Heart left ventricle (tissue), 16 donors: ENCODE results near the gene SHC3. TPM values are rescaled to one million over a fixed set of nuclear protein-coding genes. Genes with fewer than 3 reads are reported as not detected.
"Not testable (repeated sequence)": the region's sequence is repeated elsewhere in the genome, so short reads cannot be mapped to it uniquely, and the experiment has no call there.

Source experiments
- ATAC-seq, 4 donors: fragments of 200-7000 bp; cut with Tn5 transposase; one replicate each; pipeline ENCODE4 v1.9.1; 2020 to 2022; ENCODE audit warnings: moderate library complexity in 4 of 4, mild to moderate bottlenecking in 3 of 4, moderate number of reproducible peaks in 1 of 4
- DNase-seq, 5 donors: peaks; one replicate each; pipeline ENCODE4 v3.0.0-alpha.2; 2020
- H3K27ac ChIP-seq, 12 donors: fragments of 200-600 bp; sonication (generic) in 4 of 12; one replicate each; pipeline versions ENCODE4 v1.5.0 to v1.8.0; 2016 to 2022; ENCODE audit warnings: mild to moderate bottlenecking in 2 of 12
- H3K27me3 ChIP-seq, 9 donors: fragments of 200-600 bp; sonication (generic) in 2 of 9; one replicate each; pipeline versions ENCODE4 v1.5.1 to v1.8.0; 2016 to 2022; ENCODE audit warnings: mild to moderate bottlenecking in 3 of 9
- H3K36me3 ChIP-seq, 9 donors: fragments of 200-600 bp; sonication (generic) in 2 of 9; one replicate each; pipeline versions ENCODE4 v1.5.0 to v1.8.0; 2018 to 2022; ENCODE audit warnings: mild to moderate bottlenecking in 2 of 9
- H3K4me1 ChIP-seq, 12 donors: fragments of 200-600 bp; sonication (generic) in 4 of 12; one replicate each; pipeline versions ENCODE4 v1.5.0 to v1.8.0; 2016 to 2022; ENCODE audit warnings: mild to moderate bottlenecking in 3 of 12
- H3K4me3 ChIP-seq, 12 donors: fragments of 200-600 bp; sonication (generic) in 4 of 12; one replicate each; pipeline versions ENCODE4 v1.5.0 to v1.8.0; 2017 to 2022; ENCODE audit warnings: mild to moderate bottlenecking in 9 of 12, moderate library complexity in 4 of 12
- H3K9me3 ChIP-seq, 12 donors: fragments of 200-600 bp; sonication (generic) in 4 of 12; one replicate each; pipeline versions ENCODE4 v1.5.0 to v1.8.0; 2016 to 2022; ENCODE audit warnings: mild to moderate bottlenecking in 1 of 12
- POLR2A ChIP-seq, 2 donors: fragments of 450-650 bp; IDR thresholded peaks; one replicate each; pipeline ENCODE4 v1.6.1; 2017; ENCODE audit warnings: antibody characterized with exemption in 2 of 2, mild to moderate bottlenecking in 2 of 2, moderate library complexity in 2 of 2
- WGBS, 4 donors: extraction: QIAGEN DNeasy Blood & Tissue Kit in 2 of 4; methylation state at CpG; one replicate each; pipeline versions ENCODE4 v1.1.5 to v1.1.7; 2013 to 2018; 5-methylcytosine and 5-hydroxymethylcytosine counted together
- intact Hi-C, 10 donors: fragments of 100-400 bp; cut with DNase I; formaldehyde crosslinking; loops; one replicate each; pipeline versions ENCODE4 v1.11.1 to v1.14.2; 2022
- polyA plus RNA-seq, 2 donors: library from polyadenylated mRNA; stranded (reverse); fragments of 200-250 nt; gene quantifications; one replicate each; pipeline ENCODE4 v1.2.3, GENCODE V29; 2013
- total RNA-seq, 9 donors: library from RNA; depleted of rRNA in 2 of 9; stranded (reverse); fragments of >200 nt in 2 of 9; fragmentation: NEBNext Ultra II Directional in 3 of 9; extraction: Animal tissue kit (Norgen Biotek cat#: 25700) in 3 of 9; gene quantifications; one replicate each; pipeline versions ENCODE4 v1.1.0 to v1.2.4, GENCODE V29; 2016 to 2023
- TF ChIP-seq, protein P1 (sequence below), 12 donors: fragments of 200-600 bp; sonication (generic) in 4 of 12; IDR thresholded peaks; one replicate each; pipeline versions ENCODE4 v1.5.0 to v1.8.0; 2018 to 2022; ENCODE audit warnings: antibody characterized with exemption in 12 of 12, mild to moderate bottlenecking in 5 of 12
- donor health status: ischemic (EF 13 %, LVEDD 7.1; RV severe dilation, severe dysfunction).
- donor health status: healthy with polysubstance abuse.
- donor health status: DM: no; HTN: yes; CAD: no.
- donor health status: DM: no; HTN: no; CAD: no.
- donor health status: ischemic (EF 25% LVEDD 6.9; RV normal size, moderate dysfunction).
- donor health status: ischemic (EF 25% LVEDD 5.7; RV mildly dilated, moderate dysfunction).
- donor health status: healthy.
- donor health status: DM: yes; HTN: yes; CAD: no.
- donor health status: ischemic (EF 35%, LVEDD 5.7; RV mildly dilated, moderate dysfunction).
- donor health status: nonischemic (EF 11% LVEDD 7.7; RV severe dilation, severe dysfunction).
- donor health status: DM: yes; HTN: yes; CAD: no.
- donor health status: PGD.
- donor health status: ischemic (EF 29% LVEDD 5.4; RV normal size, mild dysfunction).
- donor health status: nonischemic (EF 23%, LVEDD 6.1; RV moderate dilation, normal function).

The SHC3 gene
- total and polyA plus RNA-seq, 11 donors: 0.20 to 4.3 (median 0.52) TPM

DNA sequence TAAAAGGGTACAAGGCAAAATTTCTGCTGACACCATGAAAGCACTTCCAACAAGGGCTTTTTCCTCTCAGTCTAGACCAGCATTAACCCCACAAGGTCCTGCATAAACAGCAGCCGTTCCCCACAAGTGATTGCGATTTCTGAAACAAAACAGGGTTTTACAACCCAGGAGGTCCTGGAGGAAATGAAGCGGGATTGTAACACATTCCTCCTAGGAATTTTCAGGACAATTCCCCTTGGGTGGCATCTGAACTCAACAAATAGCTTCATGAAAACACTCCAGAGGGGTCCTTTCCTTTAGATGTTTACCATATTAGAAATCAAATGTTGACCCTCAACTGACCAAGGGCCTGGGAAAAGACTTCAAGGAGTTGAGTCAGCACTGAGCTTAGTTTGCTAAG, 36.7 kb upstream of the SHC3 start:
- Histone ChIP-seq H3K4me1 (no peaks in the 10 kb centered on the region), H3K36me3 (no peaks in the 10 kb centered on the region), H3K27ac (no peak overlapping the region), H3K9me3 (peaks cover 0 to 7% (median 0%) of the 10 kb centered on the region in 12 donors), H3K27me3 (no peaks in the 10 kb centered on the region), H3K4me3 (no peak overlapping the region)
- ATAC-seq (no peak), DNase-seq (no peak)
- TF ChIP-seq, protein P1, sequence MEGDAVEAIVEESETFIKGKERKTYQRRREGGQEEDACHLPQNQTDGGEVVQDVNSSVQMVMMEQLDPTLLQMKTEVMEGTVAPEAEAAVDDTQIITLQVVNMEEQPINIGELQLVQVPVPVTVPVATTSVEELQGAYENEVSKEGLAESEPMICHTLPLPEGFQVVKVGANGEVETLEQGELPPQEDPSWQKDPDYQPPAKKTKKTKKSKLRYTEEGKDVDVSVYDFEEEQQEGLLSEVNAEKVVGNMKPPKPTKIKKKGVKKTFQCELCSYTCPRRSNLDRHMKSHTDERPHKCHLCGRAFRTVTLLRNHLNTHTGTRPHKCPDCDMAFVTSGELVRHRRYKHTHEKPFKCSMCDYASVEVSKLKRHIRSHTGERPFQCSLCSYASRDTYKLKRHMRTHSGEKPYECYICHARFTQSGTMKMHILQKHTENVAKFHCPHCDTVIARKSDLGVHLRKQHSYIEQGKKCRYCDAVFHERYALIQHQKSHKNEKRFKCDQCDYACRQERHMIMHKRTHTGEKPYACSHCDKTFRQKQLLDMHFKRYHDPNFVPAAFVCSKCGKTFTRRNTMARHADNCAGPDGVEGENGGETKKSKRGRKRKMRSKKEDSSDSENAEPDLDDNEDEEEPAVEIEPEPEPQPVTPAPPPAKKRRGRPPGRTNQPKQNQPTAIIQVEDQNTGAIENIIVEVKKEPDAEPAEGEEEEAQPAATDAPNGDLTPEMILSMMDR (IDR thresholded peaks at IDR 0.05): no peak
- TF ChIP-seq POLR2A (IDR thresholded peaks at IDR 0.05): no peak
- intact Hi-C loops: no loop called here
- 78 to 86% (median 83%) methylated on average over 3 of the region's 3 CpGs for WGBS, 4 donors

DNA sequence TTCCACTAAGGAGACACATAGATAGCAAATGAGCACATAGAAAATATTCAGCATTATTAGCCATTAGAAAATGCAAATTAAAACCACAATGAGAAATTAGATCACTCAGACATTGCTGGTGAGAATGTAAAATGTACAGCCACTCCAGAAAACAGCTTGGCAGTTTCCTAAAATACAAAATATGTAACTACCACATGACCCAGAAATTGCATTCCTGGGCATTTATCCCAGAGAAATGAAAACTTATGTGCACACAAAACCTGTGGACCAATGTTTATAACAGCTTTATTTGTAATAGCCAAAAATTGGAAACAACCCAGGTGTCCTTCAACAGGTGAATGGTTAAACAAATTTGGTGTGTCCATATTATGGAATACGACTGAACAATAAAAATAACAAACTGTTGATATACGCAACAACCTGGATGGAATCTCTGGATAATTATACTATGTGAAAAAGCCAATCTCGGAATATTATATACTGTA, 34.8 kb upstream of the SHC3 start:
- TF ChIP-seq POLR2A (IDR thresholded peaks at IDR 0.05): no peak
- TF ChIP-seq, protein P1 (IDR thresholded peaks at IDR 0.05): no peak
- Histone ChIP-seq H3K27me3 (no peaks in the 10 kb centered on the region), H3K27ac (no peak overlapping the region), H3K4me3 (no peak overlapping the region), H3K9me3 (peaks cover 0 to 7% (median 0%) of the 10 kb centered on the region in 12 donors), H3K4me1 (no peaks in the 10 kb centered on the region), H3K36me3 (no peaks in the 10 kb centered on the region)
- DNase-seq: no peak
- 90 to 94% (median 93%) methylated on average over 3 of the region's 3 CpGs for WGBS, 4 donors
- intact Hi-C loops: no loop called here
- no peak for ATAC-seq

DNA sequence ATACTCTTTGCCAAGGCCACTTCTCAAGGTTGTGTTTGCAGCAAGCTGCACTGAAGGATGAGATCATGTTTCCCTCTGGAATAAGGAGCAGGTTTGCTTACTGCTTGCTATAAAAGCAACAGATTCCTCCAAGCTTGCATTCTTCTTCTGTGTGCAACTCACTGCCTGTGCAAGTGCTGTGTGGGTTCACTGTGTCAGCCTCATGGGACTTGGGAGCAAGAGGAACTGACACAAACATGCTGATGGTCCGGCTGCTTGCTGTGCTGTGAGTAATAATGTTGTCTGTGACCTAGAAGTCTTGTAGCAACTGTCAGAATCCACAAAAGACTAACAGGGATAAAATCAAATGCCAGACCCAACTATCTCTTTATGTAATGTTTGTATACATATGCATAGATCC, 33.6 kb upstream of the SHC3 start:
- H3K4me1 ChIP-seq: no peaks in the 10 kb centered on the region
- WGBS, 4 donors: 67 to 86% (median 76%) methylated on average over 1 of the region's 1 CpG
- peaks cover 0 to 7% (median 0%) of the 10 kb centered on the region in 12 donors for H3K9me3 ChIP-seq
- intact Hi-C loops: no loop called here
- ATAC-seq: no peak
- no peak overlapping the region for H3K27ac ChIP-seq
- no peaks in the 10 kb centered on the region for H3K27me3 ChIP-seq
- DNase-seq: no peak
- H3K36me3 ChIP-seq: no peaks in the 10 kb centered on the region
- no peak overlapping the region for H3K4me3 ChIP-seq
- no peak for TF ChIP-seq POLR2A (IDR thresholded peaks at IDR 0.05)
- TF ChIP-seq, protein P1 (IDR thresholded peaks at IDR 0.05): no peak

DNA sequence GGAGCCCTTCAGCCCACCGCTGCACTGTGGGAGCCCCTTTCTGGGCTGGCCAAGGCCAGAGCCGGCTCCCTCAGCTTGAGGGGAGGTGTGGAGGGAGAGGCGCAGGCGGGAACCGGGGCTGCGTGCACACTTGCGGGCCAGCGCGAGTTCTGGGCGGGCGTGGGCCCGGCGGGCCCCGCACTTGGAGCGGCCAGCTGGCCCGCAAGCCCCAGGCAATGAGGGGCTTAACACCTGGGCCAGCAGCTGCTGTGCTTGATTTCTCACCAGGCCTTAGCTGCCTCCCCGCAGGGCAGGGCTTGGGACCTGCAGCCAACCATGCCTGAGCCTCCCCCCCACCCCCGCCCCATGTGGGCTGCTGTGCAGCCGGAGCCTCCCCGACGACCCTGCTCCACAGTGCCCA, 30.7 kb upstream of the SHC3 start:
- WGBS, 4 donors: 91 to 94% (median 94%) methylated on average over 17 to 21 of the region's 21 CpGs; no CpG with 5 or more reads in 1 of the 4 donors
- H3K4me3 ChIP-seq, H3K9me3 ChIP-seq, H3K27ac ChIP-seq, DNase-seq, H3K4me1 ChIP-seq, ATAC-seq, H3K27me3 ChIP-seq, H3K36me3 ChIP-seq, intact Hi-C loops: not testable (repeated sequence)

DNA sequence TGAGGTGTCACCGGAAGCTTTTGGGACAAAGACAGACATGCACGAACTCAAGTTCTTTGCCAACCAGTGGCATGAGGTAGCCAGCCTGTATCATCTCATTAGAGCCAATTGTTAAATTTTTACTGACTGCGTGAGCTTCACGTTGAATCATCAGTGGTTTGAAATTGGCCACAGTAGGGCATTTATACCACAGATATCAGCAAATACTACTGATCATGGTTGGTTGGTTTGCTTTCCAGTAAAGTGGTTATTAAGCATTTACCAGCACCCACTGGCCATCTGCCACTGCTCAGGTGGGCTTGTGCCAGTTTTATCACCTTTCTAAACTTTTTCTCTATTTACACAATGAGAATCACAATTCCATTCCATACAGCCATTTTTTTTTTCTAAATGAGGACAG, 28.4 kb upstream of the SHC3 start:
- Histone ChIP-seq H3K4me1 (no peaks in the 10 kb centered on the region), H3K4me3 (no peak overlapping the region), H3K36me3 (no peaks in the 10 kb centered on the region), H3K9me3 (peaks cover 0 to 4% (median 0%) of the 10 kb centered on the region in 12 donors), H3K27ac (no peak overlapping the region), H3K27me3 (no peaks in the 10 kb centered on the region)
- TF ChIP-seq POLR2A (IDR thresholded peaks at IDR 0.05): no peak
- TF ChIP-seq, protein P1 (IDR thresholded peaks at IDR 0.05): no peak
- WGBS, 4 donors: 88 to 95% (median 90%) methylated on average over 4 of the region's 4 CpGs
- DNase-seq: no peak
- intact Hi-C loops: no loop called here
- no peak for ATAC-seq
